Head of caudate nucleus (tissue), 42 donors: Measurements from ENCODE around the gene SH3PXD2A.

ENCODE experiments used
- DNase-seq, 42 donors: peaks; one replicate each; pipeline versions ENCODE4 v3.0.0 to v3.0.0-alpha.2; 2020 to 2021; ENCODE audit warnings: mixed read lengths in 7 of 42
- intact Hi-C: fragments of 100-400 bp; cut with DNase I; formaldehyde crosslinking; loops from one replicate; pipeline ENCODE4 v1.15.0; 2022

SH3PXD2A gene

DNA sequence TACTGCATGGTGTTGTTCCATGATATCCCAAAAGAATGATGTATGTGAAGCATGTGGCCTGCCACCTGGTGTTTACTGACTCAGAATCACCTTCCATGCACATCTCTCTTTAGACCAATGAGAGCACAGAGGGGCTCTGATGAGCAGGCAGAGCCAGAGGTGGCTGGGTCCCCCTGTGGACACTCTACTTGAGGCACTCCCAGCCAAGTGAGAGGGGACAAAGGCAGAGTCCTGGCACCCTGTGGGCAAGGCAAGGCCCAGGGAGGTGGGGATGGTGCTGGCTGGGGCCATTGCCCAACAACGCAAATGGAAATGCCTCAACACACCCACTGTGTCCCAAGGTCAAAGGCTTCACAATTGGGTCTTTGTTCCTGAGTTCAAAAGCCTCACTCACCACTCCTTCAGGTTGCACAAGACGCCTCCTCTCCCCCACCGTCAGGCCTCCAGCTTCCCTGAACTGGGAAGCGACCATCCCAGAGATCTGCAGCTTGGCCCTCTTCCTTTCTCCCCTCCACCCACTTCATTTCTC lies 197.3 kb downstream of the SH3PXD2A start:
- DNase-seq = no peak
- intact Hi-C loops = no loop called here

DNA sequence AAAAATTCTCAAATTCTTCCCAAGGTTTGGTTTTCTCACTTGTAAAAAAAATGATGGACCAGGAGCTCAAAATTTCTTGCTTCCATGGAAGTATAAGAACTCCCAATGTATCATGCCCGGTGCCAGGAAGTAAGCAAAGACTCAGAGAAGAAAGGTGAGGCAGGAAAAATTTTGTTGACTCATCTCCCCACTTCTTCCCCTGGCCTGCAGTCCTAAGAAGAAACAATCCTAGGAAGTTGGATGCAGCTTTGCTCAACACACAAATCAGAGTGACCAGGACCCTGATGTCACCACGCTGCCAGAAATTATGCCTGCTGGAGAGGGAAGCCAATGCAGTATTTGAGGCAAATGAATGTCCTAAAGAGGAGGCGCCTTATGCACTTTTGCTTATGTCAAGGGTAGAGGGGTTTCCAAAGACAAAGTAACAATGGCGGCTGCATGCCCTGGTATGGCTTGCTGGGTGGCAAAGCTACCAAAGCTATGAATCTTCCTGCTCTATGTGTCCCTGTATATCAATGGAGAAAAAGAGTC lies 198.2 kb downstream of the SH3PXD2A start:
- intact Hi-C loops = no loop called here
- DNase-seq = no peak

DNA sequence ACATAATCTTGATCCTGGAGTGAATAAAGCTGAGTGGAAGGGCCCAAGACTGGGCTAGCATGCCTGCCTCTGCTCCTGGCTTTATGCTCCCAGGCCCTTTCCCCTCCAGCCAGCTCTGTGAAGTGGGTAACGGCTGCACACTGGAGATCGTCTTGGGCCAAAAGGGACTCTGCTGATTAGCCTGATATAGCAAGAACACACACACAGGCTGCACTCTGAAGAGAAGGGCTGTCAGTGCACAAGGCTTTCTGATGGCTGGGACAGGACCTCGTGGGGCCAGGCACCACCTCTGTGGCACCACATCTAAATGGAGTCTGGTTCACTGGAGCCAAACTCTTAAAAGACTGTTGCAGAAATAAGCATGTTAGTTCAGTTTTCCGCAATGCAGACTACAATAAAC lies 200.5 kb downstream of the SH3PXD2A start:
- intact Hi-C loops = no loop called here
- no peak for DNase-seq

DNA sequence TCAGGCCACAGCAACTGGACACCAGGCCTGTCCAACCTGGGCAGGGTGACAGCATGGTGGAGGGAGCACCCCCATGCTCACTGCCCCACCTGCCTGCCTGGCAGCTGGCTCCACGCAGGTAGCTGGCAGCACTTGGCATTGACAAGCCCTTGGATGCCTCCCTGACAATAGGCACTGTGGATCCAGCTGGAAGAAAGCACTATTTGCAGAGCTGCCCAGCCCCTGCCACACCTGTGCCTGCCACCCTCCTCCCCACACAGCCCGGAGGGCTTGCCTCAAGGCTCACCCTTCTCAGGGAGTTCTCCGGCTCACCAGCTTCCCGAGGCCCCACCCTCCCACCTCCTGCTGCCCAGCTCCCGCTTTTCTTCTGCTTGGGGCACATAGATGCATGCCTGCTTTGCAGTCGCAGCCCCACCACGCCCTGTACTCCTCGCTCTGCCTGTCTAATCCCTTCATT lies 201.8 kb downstream of the SH3PXD2A start:
- peak in 5 of 42 donors; percentile 33 to 53 (median 44) for DNase-seq
- intact Hi-C loops = no loop called here

DNA sequence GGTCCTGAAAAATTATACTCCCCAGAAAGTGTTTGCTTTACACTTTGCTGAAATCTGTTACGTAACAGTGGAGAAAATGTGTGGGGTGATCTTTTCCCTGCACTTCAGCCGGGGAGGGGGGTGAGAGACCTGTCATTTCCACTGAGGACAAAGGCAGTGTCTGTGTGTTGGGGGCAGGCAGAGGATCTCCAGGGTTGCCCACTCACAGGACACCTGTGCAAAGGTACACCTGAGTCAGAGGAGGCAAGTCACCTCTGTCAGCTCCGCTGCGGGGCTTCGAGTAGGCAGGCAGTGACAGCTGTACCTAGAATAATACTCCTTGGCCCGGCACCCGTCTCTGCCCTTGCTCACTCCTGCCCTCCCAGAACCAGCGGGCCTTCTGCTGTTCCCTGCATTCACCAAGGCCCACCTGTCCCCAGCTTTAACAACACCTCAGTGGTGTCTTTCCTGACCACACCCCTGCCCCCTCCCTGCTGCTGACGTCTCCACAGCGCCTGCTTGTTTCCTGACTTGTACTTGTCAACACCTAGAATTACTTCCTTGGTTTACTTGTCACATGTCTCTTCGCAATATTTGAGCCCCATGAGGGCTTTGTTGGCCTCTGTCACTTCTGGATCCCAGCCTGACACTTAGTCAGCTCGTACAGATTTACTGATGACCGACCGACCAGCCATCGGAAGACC lies 202.6 kb downstream of the SH3PXD2A start:
- peak in 25 of 42 donors; percentile 15 to 69 (median 41) for DNase-seq
- intact Hi-C loops = no loop called here

DNA sequence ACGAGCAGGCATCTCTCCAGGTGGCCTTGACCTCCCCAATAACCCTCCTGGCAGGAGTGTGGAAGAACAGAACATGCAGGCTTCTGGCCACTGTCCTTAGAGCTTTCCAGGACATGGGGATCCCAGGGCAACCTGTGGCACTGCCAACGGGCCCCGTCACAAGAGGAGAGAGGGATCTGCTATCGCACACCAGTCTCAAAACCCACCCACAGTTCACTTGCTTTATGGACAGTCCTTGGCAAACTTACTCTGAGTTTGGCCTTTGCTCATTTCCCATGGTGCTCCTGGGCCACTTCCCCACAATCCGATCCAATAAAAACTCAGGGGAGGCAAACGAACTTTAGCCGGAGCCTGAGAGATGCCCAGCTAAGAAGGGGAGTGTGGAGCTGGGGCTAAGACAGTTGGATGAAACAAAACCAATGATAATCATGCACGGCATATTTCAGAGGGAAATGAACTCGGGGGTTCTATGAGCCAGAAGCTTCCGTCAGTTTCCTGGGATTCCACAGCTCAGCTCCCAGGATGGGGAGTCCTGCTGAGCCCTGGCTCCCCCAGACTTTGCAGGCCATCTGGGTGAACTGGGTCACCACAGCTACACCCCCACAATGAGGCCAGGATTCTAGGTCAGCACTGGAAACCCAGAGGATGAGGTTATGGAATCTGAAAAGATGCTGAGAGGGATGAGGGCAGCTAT lies 203.4 kb downstream of the SH3PXD2A start:
- DNase-seq = peak in 12 of 42 donors; percentile 5 to 61 (median 40)
- intact Hi-C loops = no loop called here

DNA sequence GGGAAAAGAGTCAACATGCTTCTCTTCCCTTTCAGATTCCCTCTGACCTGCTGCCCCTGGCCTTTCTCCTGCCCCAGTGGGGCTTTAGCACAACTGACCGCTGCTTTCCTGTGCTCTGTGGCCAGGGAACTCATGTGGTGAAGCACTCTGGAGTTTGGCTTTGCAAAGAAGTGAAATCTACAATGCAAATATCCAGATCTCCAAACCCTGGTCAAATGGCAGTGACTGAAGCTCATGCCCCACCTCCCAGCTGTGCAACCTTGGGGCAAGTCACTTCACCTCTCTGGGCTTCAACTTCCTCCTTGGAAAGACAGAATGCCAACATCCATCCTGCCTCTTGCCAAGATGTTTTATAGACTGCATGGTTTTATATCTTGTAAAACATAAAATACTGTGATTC lies 204.0 kb downstream of the SH3PXD2A start:
- no peak for DNase-seq
- intact Hi-C loops = no loop called here

DNA sequence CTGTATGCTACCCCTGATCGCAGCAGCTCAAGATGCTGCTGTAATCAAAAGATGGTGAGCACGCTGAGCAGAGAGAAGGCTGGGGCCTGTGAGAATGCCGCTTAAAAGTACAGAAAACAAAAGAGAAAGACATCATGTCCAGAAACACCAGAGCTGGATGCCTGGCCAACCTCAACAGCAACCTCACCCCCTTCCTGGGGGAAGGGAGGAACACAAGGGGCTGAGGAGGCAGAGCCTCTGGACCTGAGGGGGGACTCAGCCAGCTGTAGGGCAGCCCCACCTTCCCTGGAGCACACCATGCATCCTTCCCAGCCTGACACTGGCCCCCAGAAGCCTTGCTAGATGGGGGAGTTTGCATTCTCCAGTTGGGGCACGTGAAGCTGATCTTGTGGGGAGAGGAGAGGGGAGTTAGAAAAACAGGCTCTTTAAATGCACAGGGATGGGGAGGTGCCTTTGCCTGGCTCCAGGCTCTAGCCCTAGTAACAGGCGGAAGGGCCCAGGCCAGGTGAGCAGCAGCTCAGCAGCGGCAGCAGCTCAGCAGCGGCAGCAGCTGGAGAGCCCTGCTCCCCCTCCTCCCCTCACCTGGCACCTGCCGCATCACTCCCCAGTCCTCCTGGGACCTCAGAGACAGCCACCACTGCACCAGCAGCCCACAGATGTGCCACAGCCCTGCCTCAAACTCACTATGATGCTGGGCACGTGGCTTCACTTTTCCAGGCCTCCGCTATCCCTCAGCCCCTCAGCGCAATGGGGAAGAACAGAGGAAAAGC lies 205.5 kb downstream of the SH3PXD2A start:
- DNase-seq = no peak
- intact Hi-C loops = no loop called here

DNA sequence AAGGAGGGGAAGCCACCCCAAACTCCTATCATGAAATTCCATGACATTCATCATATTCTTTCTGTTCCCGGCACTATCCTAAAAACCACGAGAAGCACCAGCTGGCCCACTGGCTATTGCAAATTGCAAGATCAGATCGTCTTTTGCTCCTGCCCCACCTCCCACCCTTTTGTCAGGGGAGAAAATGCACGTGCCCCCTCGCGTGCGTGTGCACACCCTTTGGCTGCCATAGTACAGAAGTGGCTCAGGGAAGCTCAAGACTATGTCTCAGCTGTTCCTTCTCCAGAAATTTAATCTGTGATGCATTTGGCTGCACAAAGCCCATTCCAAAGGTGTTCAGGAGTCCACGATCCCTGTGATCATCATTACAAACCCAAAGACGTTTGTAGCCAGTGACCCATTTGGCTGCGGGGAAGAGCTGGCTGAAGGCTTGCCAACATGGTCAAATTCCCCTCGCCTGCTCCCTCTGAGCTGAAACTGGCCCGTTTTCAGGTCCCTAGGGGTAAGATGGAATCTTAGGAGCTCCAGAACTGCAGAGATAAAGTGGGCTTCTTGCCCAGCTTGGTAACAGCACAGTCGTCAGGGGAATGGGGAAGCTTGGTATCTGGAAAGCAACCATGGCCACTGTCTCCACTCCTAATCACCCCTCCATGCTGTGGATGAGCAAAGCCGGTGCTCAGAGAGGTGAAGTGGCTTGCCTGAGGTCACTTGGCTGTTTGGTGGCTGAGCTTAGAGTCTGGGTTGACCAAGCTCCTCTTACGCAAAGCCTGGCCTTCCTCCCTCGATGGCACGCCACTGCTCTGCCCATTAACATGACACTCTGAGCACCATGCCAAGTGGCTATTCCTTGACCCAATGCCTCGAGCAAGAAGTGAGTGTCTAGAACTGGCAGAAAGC lies 206.5 kb downstream of the SH3PXD2A start:
- intact Hi-C loops = no loop called here
- no peak for DNase-seq

DNA sequence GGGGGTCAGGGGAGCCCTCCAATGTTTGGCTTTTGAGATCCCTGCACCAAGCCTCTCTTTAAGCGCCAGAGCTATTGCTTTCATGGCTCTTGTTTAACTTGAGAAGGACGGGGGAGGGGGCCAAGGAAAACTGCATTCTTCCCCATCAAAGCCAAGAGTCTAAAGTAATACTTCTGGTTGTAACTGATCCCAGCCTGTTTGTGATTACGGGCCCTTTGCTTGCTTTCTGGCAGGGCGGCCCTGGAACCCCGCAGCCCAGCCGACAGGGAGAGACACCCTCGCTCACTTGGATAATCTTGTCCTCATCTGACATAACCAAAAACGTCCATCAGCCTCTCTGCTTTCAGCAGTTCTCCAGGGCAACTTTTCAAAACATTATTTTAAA lies 207.1 kb downstream of the SH3PXD2A start:
- no peak for DNase-seq

DNA sequence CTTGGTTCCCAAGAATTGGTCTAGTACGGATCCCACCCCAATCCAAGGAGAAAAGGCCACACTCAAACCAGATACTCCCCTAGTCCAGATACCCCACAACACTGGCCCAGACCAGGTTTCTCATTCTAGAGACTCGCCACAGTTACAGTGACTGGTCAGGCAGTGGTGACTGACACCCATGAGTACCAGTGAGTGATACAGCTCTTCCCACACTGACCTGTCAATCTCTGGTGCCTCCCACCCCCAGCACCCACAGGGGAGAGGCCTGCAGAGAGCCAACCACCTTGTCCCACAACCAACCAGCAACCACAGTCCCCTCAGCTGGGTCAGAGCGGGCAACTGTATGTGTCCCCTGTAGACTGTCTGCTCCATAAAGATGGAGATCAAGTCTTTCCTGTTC lies 209.1 kb downstream of the SH3PXD2A start:
- intact Hi-C loops = no loop called here
- DNase-seq = no peak

More for the DNA sequence above, 207.1 kb downstream of the SH3PXD2A start:
- intact Hi-C loops = no loop called here

DNA sequence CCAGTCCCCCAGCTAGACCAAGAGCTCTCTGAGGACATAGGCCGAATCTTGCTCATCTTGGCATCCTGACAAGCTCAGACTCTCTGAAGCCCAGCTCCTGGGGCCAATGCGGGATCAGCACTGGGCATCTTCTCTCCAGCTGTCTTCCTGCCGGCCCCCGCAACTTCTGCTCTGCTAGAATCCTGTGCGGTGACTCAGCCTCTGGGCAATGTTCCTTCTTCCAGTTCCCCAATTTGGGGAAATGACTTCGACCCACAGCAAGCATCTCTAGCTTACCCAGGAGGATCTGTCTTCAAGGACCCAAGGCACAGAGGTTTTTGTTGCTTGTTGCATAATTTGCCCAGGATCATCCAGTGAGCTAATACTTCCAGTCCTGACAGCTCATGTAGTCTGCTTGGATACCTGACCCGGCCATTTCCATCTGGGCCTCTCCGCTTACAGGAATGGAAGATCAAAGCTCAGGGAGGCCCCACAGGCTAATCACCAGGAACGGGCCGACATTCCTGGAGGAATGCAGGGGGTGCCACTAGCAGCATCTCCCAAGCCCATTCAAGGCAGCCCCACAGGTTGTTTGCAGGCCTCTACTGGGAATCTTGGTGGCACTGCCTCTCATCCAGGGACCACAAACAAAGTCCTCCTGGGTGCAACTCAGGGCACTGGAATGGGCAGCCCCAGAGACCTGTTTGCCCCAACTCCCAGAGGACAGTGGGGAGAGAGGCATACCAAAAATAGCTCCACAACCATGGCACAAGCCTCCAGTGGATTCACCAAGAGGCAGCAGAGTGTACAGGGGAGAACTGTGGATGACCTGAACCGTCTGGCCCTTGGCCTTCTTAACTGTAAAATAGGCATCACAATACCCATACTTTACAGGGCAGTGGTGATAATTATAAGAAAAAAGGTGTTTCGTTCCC lies 210.0 kb downstream of the SH3PXD2A start:
- DNase-seq = peak in 12 of 42 donors; percentile 30 to 67 (median 44)
- intact Hi-C loops = no loop called here

DNA sequence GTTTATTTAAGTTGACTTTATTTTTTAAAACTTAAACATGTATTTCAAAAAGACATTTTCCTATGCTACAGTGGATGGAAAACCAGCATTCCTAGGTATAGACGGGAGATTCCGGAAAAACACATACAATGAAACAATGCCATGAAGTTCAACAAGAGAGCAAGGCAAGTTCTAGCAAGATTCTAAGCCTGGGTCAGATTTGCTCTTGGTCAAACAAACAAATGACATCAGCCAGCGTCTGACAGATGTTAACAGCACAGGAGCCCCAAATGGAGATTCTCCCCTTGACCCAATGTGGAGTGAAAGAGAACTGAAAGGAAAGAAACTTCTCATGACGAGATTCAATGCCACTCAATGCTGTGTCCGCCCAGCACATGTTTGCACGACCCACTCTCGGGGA lies 212.0 kb downstream of the SH3PXD2A start:
- DNase-seq = no peak
- intact Hi-C loops = no loop called here

DNA sequence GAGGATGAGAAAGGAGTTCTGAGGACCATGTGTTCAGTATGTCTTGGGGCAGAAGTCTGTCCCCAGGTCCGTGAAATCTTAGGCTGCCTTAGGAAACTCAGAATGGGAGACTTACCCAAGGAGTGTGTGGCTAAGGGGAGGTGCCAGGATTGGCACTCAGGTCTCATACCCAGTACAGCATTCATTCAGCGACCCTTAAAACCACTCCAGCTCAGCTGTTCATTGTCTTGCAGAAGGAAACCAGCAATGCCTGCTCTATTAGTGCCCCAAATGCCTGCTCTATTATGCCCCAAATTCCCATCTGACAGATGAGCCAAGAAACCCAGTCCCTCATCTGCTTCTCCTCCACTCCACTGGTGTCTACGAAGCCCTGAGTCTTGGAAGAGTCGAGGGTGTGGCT lies 214.1 kb downstream of the SH3PXD2A start:
- no peak for DNase-seq
- intact Hi-C loops = no loop called here

DNA sequence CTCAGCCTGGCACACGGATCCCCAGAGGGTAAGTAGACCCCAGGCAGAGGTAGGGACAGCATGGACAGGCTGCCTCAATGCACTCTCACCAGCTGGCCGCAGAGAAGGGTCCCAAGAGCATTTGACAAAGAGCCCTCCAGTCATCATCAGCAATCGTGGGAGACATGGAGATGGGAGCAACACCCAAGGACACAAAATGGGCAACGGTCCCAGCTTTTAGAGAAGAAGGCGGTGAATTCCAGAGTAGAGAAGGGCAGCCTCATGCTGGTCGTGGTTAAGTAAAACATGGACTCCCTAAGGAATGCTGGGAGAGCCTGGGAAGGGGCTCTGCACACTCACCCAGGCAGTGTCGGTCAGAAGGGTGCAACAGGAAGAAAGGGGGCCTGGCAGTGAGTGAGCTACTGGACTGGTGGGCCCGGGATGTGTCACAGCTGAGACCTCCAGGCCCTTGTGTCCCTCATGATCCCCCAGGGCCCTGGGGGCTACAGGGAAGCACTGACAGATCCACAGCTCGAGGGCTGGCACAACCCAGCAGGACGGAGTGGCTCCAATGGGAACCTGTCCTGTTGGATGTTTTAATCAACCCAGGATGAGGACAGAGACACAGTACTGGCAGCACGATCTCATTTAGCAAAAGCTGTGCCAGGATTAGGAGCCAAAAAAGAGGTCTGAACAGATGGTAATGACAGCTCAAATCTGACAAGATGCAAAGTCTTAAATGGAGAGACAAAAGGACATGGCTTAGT lies 214.8 kb downstream of the SH3PXD2A start:
- no peak for DNase-seq
- intact Hi-C loops = no loop called here

DNA sequence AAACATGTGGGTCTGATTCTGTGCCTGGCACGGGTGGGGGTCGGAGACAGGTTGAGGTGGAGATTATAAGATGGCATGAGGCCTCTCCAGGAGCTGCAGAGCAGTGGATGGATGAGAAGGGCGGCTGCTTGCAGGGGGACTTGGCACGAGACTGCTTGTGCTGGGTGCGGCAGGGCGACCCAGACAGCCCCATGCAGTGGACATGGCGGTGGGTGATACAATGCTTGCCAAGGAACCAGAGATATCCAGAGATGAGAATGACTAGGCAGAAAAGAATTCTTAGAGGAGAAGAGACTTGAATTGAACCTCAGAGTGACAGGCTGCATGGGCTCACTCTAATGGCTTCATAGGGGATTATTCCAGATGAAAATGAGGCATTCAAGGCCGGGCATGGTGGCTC lies 216.4 kb downstream of the SH3PXD2A start:
- intact Hi-C loops = no loop called here
- no peak for DNase-seq
